Measurements from ENCODE around the gene NFIX.

NFIX gene

DNA sequence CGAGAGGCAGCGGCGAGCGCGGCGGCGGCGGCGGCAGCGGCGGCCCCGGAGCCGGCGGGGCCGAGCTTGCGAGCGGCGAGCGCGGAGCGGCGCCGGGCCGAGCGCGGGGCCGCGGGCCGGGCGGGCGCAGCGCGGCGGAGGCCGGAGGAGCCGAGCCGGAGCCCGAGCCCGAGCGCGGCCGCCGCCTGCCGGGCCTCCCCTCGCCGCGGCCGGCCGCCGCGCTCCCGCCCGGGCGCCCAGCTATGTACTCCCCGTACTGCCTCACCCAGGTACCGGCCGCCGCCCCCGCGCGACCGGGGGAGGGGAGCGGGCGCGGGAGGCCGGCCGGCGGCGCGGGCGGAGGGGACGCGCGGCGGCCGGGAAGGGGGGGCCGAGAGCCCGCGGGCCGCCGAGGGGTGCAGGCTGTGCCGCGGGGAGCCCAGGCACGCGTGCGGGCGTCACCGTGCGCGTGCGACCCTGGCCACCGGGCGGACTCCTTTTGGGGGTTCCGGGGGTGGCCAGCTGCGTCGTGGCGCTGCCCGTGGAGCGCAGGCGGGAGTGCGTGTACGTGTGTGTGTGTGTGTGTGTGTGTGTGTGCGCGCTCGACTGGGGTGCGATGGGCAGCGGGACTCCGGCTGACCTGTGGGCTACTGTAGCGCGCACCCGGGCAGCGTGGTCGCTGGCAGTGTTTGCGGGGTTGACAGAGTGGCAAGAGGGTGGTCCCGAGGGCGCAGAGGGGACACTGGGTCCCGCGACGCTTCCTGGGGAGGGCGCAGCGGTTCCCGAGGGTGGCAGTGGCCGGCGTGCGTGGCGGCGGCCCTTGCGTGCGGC, 526 bp downstream of the NFIX start:
- H3K27ac ChIP-seq (ENCODE audit: low read length), result no peak overlapping the region
- H3K9ac ChIP-seq (ENCODE audit: low read length), result no peak overlapping the region
- no peaks in the 10 kb centered on the region for H3K9me3 ChIP-seq (ENCODE audit: control insufficient read depth, low read depth, low read length)
- H3K4me3 ChIP-seq (ENCODE audit: low read length), result no peak overlapping the region
- H3K4me1 ChIP-seq (ENCODE audit: control insufficient read depth, low read depth, low read length), result no peaks in the 10 kb centered on the region
- peaks cover 94% of the 10 kb centered on the region for H3K27me3 ChIP-seq (ENCODE audit: control insufficient read depth, insufficient read depth, low read length)
- H3K36me3 ChIP-seq (ENCODE audit: control insufficient read depth, low read depth, low read length), result no peaks in the 10 kb centered on the region

DNA sequence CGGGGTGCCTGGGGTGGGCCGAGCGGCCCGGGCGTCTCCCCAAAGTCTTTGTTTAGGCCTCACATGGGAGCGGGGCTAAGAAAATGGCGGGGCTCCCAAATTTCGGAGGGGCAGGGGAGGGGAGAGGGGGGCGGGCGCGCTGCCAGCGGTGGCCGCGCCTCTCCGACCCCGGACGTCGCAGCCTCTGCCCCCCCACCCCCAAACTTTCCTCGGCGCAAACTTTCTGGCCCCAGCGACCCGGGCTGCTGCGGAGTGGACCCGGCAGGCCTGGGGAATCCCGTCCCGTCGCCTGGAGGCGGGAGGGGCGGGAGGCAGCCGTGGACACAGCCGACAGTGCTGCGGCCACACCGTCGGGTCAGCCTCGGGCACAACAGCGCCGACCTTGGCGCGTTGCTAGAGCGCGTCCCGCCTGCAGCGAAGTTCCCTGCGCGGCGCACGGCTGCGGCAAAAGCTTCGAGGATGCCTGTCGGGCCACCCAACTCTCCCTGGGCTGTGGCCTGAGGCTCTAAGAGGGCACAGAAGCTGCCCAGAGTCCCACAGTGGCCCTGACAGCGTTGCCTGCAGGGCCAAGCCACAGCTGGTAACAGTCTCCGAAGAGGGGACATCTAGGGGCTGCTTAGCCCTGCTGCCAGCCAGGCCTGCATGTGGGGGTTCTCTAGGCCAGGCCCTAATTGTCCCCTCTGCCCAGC, 1.3 kb downstream of the NFIX start:
- no peak overlapping the region for H3K4me3 ChIP-seq (ENCODE audit: low read length)

DNA sequence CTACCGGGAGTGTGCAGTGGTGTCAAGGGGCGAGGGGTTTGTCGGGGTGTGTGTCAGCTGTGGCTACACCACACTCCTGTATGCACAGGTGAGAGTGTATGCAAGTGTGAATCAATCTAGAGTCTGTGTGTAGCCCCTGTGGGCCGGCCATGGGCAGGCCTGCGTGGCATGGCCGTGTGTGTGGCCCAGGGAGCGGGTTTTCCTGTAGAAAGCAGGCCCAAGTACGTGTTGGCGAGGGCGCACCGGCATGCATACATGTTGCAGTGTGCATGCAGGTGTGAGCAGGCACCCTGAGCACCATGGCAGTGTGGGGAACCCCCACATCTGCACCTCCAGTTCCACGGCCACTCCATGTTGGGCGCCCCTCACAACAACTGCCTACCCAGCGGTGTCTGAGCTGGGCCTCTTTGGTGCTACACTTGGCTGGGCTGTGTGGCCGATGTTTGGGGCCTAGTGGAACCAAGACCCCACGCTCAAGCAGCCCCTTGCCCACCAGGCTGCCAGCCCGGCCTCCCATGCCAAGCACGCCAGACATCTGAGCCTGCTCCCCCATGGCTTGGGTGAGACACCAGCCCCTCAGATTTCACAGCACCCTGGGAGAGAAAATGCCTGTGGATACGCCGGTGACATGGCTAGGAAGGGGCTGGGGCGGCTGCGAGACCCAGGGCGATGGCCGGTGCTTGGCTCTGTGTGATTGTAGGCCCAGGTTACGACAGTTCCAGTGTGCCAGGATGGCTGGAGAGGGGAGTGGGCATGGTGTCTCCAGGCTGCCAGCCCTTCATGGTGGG, 2.1 kb downstream of the NFIX start:
- H3K4me3 ChIP-seq (ENCODE audit: low read length), result no peak overlapping the region

More for the DNA sequence above, 1.3 kb downstream of the NFIX start:
- Histone ChIP-seq H3K4me1 (ENCODE audit: control insufficient read depth, low read depth, low read length) (no peaks in the 10 kb centered on the region), H3K9me3 (ENCODE audit: control insufficient read depth, low read depth, low read length) (no peaks in the 10 kb centered on the region), H3K9ac (ENCODE audit: low read length) (no peak overlapping the region), H3K36me3 (ENCODE audit: control insufficient read depth, low read depth, low read length) (no peaks in the 10 kb centered on the region), H3K27me3 (ENCODE audit: control insufficient read depth, insufficient read depth, low read length) (peaks cover 94% of the 10 kb centered on the region), H3K27ac (ENCODE audit: low read length) (no peak overlapping the region)

DNA sequence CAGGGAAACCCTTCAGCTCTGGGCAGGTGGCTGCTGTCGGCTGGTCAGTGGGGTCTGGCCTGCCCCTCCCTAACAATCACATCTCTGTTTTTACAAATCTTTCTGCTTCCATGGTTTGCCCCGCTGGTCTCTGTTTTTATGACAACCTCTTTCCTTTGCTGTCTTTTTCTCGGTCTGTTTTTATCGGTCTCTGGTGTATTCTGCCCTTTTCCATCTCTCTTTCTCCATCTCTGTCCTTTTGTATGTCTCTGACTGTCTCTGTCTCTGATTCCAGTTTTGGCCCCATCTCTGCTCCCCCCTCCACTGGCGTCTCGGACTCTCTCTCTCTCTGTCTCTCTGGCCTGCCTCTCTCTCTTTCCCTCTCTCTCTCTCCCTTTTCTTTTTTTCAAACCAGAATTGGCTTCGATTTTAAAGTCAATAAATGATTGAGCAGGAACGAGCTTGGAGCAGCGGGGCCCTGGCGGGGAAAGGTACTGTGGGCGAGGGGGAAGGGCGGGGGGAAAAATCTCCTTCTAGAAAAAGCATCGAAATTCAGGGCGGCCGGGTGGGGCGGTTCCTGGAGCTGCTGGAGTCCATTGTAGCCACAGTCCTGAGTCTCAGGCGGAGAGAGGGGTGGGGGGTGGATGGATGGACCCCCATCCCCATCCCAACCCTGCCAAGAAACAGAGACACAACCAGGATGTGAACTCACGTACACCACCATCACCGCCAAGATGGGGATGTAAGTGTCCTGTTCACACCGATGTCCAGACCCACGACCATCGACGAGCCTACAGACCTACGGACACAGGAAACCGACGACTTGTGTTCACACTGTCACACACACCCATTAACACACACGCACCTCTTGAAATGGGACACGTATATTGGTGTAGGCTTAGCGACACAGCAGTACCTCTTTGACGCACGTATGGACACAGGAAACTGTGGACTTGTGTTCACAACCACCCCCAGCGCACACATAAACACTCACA, 3.0 kb downstream of the NFIX start:
- no peaks in the 10 kb centered on the region for H3K4me1 ChIP-seq (ENCODE audit: control insufficient read depth, low read depth, low read length)
- H3K9ac ChIP-seq (ENCODE audit: low read length), result no peak overlapping the region
- no peaks in the 10 kb centered on the region for H3K9me3 ChIP-seq (ENCODE audit: control insufficient read depth, low read depth, low read length)
- H3K36me3 ChIP-seq (ENCODE audit: control insufficient read depth, low read depth, low read length), result no peaks in the 10 kb centered on the region
- peaks cover 86% of the 10 kb centered on the region for H3K27me3 ChIP-seq (ENCODE audit: control insufficient read depth, insufficient read depth, low read length)
- H3K27ac ChIP-seq (ENCODE audit: low read length), result no peak overlapping the region
- H3K4me3 ChIP-seq (ENCODE audit: low read length), result no peak overlapping the region

More for the DNA sequence above, 2.1 kb downstream of the NFIX start:
- peaks cover 88% of the 10 kb centered on the region for H3K27me3 ChIP-seq (ENCODE audit: control insufficient read depth, insufficient read depth, low read length)
- H3K9ac ChIP-seq (ENCODE audit: low read length), result no peak overlapping the region
- H3K9me3 ChIP-seq (ENCODE audit: control insufficient read depth, low read depth, low read length), result no peaks in the 10 kb centered on the region
- no peak overlapping the region for H3K27ac ChIP-seq (ENCODE audit: low read length)
- H3K4me1 ChIP-seq (ENCODE audit: control insufficient read depth, low read depth, low read length), result no peaks in the 10 kb centered on the region
- no peaks in the 10 kb centered on the region for H3K36me3 ChIP-seq (ENCODE audit: control insufficient read depth, low read depth, low read length)

DNA sequence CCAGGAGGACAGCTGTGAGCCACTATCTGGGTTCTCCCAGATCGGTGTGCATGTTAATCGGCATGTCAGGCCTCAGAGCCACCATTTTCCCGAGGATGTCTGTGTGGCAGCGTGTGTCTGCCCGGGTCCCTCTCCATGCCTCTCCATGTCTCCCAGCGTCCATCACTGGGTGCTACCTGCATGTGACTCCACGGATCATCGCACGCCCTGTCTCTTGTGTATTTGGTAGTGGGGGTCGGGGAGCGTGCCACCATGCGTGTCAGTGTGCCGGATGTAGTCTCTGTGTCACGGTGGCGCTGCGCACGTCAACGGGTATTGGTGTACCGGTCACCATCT, 5.9 kb downstream of the NFIX start:
- Histone ChIP-seq H3K9ac (ENCODE audit: low read length) (no peak overlapping the region), H3K27me3 (ENCODE audit: control insufficient read depth, insufficient read depth, low read length) (peaks cover 91% of the 10 kb centered on the region), H3K36me3 (ENCODE audit: control insufficient read depth, low read depth, low read length) (no peaks in the 10 kb centered on the region), H3K9me3 (ENCODE audit: control insufficient read depth, low read depth, low read length) (no peaks in the 10 kb centered on the region), H3K27ac (ENCODE audit: low read length) (no peak overlapping the region), H3K4me3 (ENCODE audit: low read length) (no peak overlapping the region), H3K4me1 (ENCODE audit: control insufficient read depth, low read depth, low read length) (no peaks in the 10 kb centered on the region)

DNA sequence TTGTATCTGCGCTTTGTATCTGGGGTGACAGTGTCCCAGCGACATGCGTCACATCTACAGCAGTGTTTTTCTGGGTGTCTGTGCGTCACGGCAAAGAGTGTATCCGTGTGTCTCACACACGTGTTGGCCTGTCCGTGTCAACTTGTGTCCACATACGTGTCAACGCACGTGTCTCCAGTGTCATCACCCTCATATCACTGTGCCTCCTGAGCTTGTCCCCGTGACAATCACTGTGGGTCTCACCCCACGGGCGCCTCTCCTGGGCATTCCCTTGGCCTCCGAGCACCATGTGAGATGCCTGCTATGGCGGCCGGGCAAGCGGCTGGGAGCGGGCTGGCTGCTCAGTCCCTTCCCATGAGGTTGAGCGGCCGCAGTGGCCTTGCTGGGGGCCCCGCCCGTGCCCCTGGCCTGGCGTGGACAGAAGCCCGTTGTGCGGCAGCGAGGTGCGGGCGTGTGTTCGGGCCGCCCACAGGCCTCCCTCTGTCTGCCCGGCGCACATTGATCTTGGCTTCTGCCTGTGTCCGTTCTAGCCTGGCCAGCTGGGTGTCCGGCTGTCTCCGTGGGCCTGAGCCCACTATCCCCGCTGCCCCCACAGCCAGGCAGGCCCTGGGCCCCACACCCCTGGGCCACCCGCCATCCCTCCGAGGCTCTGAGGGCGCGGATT, 6.4 kb downstream of the NFIX start:
- Histone ChIP-seq H3K36me3 (ENCODE audit: control insufficient read depth, low read depth, low read length) (no peaks in the 10 kb centered on the region), H3K4me1 (ENCODE audit: control insufficient read depth, low read depth, low read length) (no peaks in the 10 kb centered on the region), H3K9me3 (ENCODE audit: control insufficient read depth, low read depth, low read length) (no peaks in the 10 kb centered on the region), H3K9ac (ENCODE audit: low read length) (no peak overlapping the region), H3K4me3 (ENCODE audit: low read length) (no peak overlapping the region), H3K27me3 (ENCODE audit: control insufficient read depth, insufficient read depth, low read length) (peaks cover 91% of the 10 kb centered on the region), H3K27ac (ENCODE audit: low read length) (no peak overlapping the region)

DNA sequence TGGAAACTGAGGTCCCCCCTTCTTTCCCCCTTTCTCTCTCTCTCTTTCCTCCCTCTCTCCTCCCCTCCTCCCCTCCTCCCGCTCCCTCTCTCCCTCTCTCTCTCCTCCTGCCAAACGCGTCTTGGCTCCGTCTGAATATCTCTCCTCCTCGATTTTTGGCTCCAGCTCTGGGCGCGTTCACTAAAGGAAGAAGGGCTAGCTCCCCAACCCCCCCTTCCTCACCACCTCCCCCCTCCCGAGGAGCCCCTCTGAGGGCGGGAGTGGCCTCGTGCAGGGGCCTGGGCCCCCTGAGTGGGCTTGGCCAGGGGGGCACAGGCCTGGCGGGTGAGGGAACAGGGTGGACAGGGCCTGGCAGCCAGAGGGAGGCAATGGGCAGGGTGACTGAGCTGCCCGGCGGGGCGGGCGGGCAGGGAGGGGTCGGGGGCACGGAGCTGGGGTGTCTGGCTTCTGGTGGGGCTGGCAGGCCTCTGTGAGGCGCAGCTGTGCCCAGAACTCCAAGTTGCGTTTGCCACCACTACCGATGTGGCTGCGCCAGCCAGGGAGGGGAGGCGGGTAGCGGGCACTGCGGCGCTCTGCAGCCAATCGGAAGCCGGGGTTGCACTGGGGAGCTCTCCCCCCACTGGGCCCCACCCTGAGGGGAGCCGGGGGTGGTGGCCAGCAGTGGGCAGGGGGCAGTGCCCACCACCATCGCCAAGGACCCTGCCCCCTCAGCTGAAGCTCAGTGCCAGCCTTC, 7.1 kb downstream of the NFIX start:
- H3K4me1 ChIP-seq (ENCODE audit: control insufficient read depth, low read depth, low read length), result no peaks in the 10 kb centered on the region
- no peak overlapping the region for H3K4me3 ChIP-seq (ENCODE audit: low read length)
- no peak overlapping the region for H3K9ac ChIP-seq (ENCODE audit: low read length)
- no peak overlapping the region for H3K27ac ChIP-seq (ENCODE audit: low read length)
- H3K9me3 ChIP-seq (ENCODE audit: control insufficient read depth, low read depth, low read length), result no peaks in the 10 kb centered on the region
- no peaks in the 10 kb centered on the region for H3K36me3 ChIP-seq (ENCODE audit: control insufficient read depth, low read depth, low read length)
- H3K27me3 ChIP-seq (ENCODE audit: control insufficient read depth, insufficient read depth, low read length), result peaks cover 91% of the 10 kb centered on the region

DNA sequence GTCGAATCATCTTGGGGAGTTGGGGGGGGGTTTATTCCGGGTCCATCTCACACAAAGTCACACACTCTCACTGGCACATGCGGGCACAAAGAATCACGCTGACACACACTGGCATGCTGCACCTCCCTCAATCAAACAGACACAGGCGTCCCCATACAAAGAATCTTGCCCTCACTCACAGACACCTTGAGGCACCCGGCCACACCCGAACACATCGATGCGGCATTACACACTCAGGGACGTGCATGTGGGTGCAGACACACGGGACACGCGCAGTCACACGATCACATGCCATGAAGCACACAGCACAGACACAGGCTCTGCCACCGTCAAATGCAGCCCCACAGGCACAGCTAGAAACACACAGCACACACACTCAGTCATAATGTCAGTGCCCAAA, 7.8 kb downstream of the NFIX start:
- no peak overlapping the region for H3K9ac ChIP-seq (ENCODE audit: low read length)
- H3K27me3 ChIP-seq (ENCODE audit: control insufficient read depth, insufficient read depth, low read length), result peaks cover 91% of the 10 kb centered on the region
- no peaks in the 10 kb centered on the region for H3K4me1 ChIP-seq (ENCODE audit: control insufficient read depth, low read depth, low read length)
- no peak overlapping the region for H3K27ac ChIP-seq (ENCODE audit: low read length)
- H3K9me3 ChIP-seq (ENCODE audit: control insufficient read depth, low read depth, low read length), result no peaks in the 10 kb centered on the region
- H3K4me3 ChIP-seq (ENCODE audit: low read length), result no peak overlapping the region
- no peaks in the 10 kb centered on the region for H3K36me3 ChIP-seq (ENCODE audit: control insufficient read depth, low read depth, low read length)

DNA sequence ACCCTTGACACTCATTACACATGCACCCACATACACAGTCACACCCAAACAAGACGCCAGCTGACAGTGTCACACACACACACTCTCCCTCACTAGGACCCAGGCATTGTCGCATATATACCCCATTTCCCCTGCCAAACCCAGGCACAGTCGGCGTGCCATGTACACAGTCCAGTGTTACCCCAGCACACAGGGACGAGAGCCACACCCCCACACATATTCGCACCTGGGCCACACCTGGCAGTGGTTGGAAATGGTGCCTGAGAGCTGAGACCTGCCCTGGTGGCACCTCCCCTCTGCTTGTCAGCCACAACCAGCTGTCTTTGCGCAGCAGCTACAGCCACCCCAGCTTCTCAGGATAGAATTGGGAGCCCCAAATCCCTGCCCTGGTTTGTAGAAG, 9.0 kb downstream of the NFIX start:
- H3K27me3 ChIP-seq (ENCODE audit: control insufficient read depth, insufficient read depth, low read length), result peaks cover 91% of the 10 kb centered on the region
- no peaks in the 10 kb centered on the region for H3K36me3 ChIP-seq (ENCODE audit: control insufficient read depth, low read depth, low read length)
- no peaks in the 10 kb centered on the region for H3K9me3 ChIP-seq (ENCODE audit: control insufficient read depth, low read depth, low read length)
- H3K27ac ChIP-seq (ENCODE audit: low read length), result no peak overlapping the region
- no peaks in the 10 kb centered on the region for H3K4me1 ChIP-seq (ENCODE audit: control insufficient read depth, low read depth, low read length)
- no peak overlapping the region for H3K4me3 ChIP-seq (ENCODE audit: low read length)
- H3K9ac ChIP-seq (ENCODE audit: low read length), result no peak overlapping the region

DNA sequence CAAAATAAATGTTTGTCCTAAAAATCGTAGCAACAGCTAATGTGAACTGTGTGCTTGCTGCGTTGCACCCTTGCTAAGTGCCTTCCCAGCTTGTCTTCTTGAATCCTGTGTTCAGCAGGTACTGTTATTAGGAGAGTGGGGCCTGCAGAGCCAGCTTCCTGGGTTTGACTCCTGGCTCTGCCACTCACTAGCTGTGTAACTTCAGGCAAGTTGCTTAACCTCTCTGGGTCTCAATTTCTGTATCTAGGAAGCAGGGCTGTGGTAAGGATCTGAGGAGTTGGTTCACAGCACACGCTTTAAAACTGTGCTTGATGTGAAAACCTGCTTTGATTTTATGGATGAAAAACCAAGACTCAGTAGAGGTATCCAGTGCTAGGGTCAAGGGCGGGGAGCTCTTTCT, 10.0 kb downstream of the NFIX start:
- Histone ChIP-seq H3K4me1 (ENCODE audit: control insufficient read depth, low read depth, low read length) (no peaks in the 10 kb centered on the region), H3K4me3 (ENCODE audit: low read length) (no peak overlapping the region), H3K9me3 (ENCODE audit: control insufficient read depth, low read depth, low read length) (no peaks in the 10 kb centered on the region), H3K27ac (ENCODE audit: low read length) (no peak overlapping the region), H3K27me3 (ENCODE audit: control insufficient read depth, insufficient read depth, low read length) (peaks cover 91% of the 10 kb centered on the region), H3K36me3 (ENCODE audit: control insufficient read depth, low read depth, low read length) (no peaks in the 10 kb centered on the region), H3K9ac (ENCODE audit: low read length) (no peak overlapping the region)

Data from iPS-18a (cell line).